SK-N-MC (cell line): ENCODE measurements around the gene CSMD2.
"Not testable (repeated sequence)": the region's sequence is repeated elsewhere in the genome, so short reads cannot be mapped to it uniquely, and the experiment has no call there.

Experiments used
- DNase-seq: peaks from one replicate; pipeline ENCODE4 v3.0.0-alpha.2; 2011; ENCODE audit warnings: low read depth, low spot score
- H3K27ac ChIP-seq: fragments of 200-600 bp; sonication (generic); 2 replicates; pipeline ENCODE4 v1.5.1; 2016; ENCODE audit warnings: mixed run types
- H3K36me3 ChIP-seq: fragments of 200-600 bp; sonication (generic); 2 replicates; pipeline ENCODE4 v1.6.1; 2017; ENCODE audit warnings: antibody characterized with exemption, low read length, mixed read lengths; ENCODE audit not compliant: insufficient read depth
- H3K4me3 ChIP-seq: fragments of 200-600 bp; sonication (generic); 2 replicates; pipeline ENCODE4 v1.5.1; 2016
- H3K9ac ChIP-seq: fragments of 200-600 bp; sonication (generic); 2 replicates; pipeline ENCODE4 v1.8.0; 2017; ENCODE audit warnings: mixed run types, mixed read lengths; ENCODE audit not compliant: insufficient read length
- H3K9me3 ChIP-seq: fragments of 200-600 bp; sonication (generic); 2 replicates; pipeline ENCODE4 v1.6.1; 2017; ENCODE audit warnings: low read depth, mild to moderate bottlenecking, antibody characterized with exemption, low read length, moderate library complexity, mixed read lengths
- EZH2 ChIP-seq: fragments of 200-600 bp; sonication (generic); IDR thresholded peaks from one replicate; pipeline ENCODE4 v1.6.1; 2017; ENCODE audit warnings: antibody characterized with exemption
- FOXP2 ChIP-seq: optimal IDR thresholded peaks from 2 replicates; pipeline ENCODE3; 2011; ENCODE audit warnings: mild to moderate bottlenecking, moderate library complexity; ENCODE audit not compliant: insufficient read depth; ENCODE audit errors: extremely low read length, control extremely low read depth
- POLR2AphosphoS5 ChIP-seq: IDR thresholded peaks from 2 replicates; pipeline ENCODE4 v1.6.1; 2012; ENCODE audit warnings: mild to moderate bottlenecking, low read depth, low read length, borderline replicate concordance

The CSMD2 gene

GRCh38 chr1:34125721-34126380 is 39.2 kb downstream of the CSMD2 start:
- no peak for DNase-seq
- Histone ChIP-seq H3K36me3 (no peaks in the 10 kb centered on the region), H3K27ac (no peak overlapping the region), H3K9me3 (no peaks in the 10 kb centered on the region), H3K9ac (no peak overlapping the region), H3K4me3 (no peak overlapping the region)
- TF ChIP-seq FOXP2 (no peak), POLR2AphosphoS5 (no peak), EZH2 (no peak)

- Histone ChIP-seq H3K9me3 (no peaks in the 10 kb centered on the region), H3K36me3 (no peaks in the 10 kb centered on the region), H3K9ac (no peak overlapping the region), H3K27ac (no peak overlapping the region), H3K4me3 (no peak overlapping the region)
- no peak for DNase-seq
- no peak for TF ChIP-seq EZH2
- no peak for TF ChIP-seq POLR2AphosphoS5
- no peak for TF ChIP-seq FOXP2
Observed at GRCh38 chr1:34122080-34122932, 42.7 kb downstream of the CSMD2 start.

- TF ChIP-seq EZH2 (no peak), POLR2AphosphoS5 (no peak), FOXP2 (no peak)
- Histone ChIP-seq H3K27ac (no peak overlapping the region), H3K9ac (no peak overlapping the region), H3K36me3 (no peaks in the 10 kb centered on the region), H3K4me3 (no peak overlapping the region), H3K9me3 (no peaks in the 10 kb centered on the region)
- DNase-seq, result no peak
Observed at GRCh38 chr1:34115233-34115632, 49.8 kb downstream of the CSMD2 start.

- no peak for DNase-seq
- Histone ChIP-seq H3K36me3 (no peaks in the 10 kb centered on the region), H3K9ac (no peak overlapping the region), H3K4me3 (no peak overlapping the region), H3K27ac (no peak overlapping the region), H3K9me3 (no peaks in the 10 kb centered on the region)
- TF ChIP-seq FOXP2, result no peak
- no peak for TF ChIP-seq POLR2AphosphoS5
- TF ChIP-seq EZH2, result no peak
Observed at GRCh38 chr1:34113887-34114286, 51.1 kb downstream of the CSMD2 start.

GRCh38 chr1:34113362-34113761 is 51.7 kb downstream of the CSMD2 start:
- Histone ChIP-seq H3K4me3 (no peak overlapping the region), H3K36me3 (no peaks in the 10 kb centered on the region), H3K9me3 (no peaks in the 10 kb centered on the region), H3K27ac (no peak overlapping the region), H3K9ac (no peak overlapping the region)
- no peak for TF ChIP-seq EZH2
- TF ChIP-seq FOXP2, result no peak
- no peak for TF ChIP-seq POLR2AphosphoS5
- DNase-seq, result no peak

- Histone ChIP-seq H3K27ac (no peak overlapping the region), H3K9me3 (no peaks in the 10 kb centered on the region), H3K9ac (no peak overlapping the region), H3K4me3 (no peak overlapping the region), H3K36me3 (no peaks in the 10 kb centered on the region)
- DNase-seq, result no peak
- TF ChIP-seq FOXP2 (no peak), EZH2 (no peak), POLR2AphosphoS5 (no peak)
Observed at GRCh38 chr1:34108711-34109110, 56.3 kb downstream of the CSMD2 start.

- TF ChIP-seq POLR2AphosphoS5 (no peak), FOXP2 (no peak), EZH2 (no peak)
- DNase-seq, result no peak
- H3K4me3 ChIP-seq, result no peak overlapping the region
- no peak overlapping the region for H3K9ac ChIP-seq
- no peaks in the 10 kb centered on the region for H3K9me3 ChIP-seq
- no peaks in the 10 kb centered on the region for H3K36me3 ChIP-seq
- no peak overlapping the region for H3K27ac ChIP-seq
Observed at GRCh38 chr1:34108269-34108668, 56.8 kb downstream of the CSMD2 start.

- Histone ChIP-seq H3K27ac (no peak overlapping the region), H3K9me3 (no peaks in the 10 kb centered on the region), H3K9ac (no peak overlapping the region), H3K4me3 (no peak overlapping the region), H3K36me3 (no peaks in the 10 kb centered on the region)
- no peak for DNase-seq
- TF ChIP-seq FOXP2 (no peak), POLR2AphosphoS5 (no peak), EZH2 (no peak)
Observed at GRCh38 chr1:34101151-34101550, 63.9 kb downstream of the CSMD2 start.

- H3K27ac ChIP-seq, result no peak overlapping the region
- no peaks in the 10 kb centered on the region for H3K9me3 ChIP-seq
- no peaks in the 10 kb centered on the region for H3K36me3 ChIP-seq
- no peak overlapping the region for H3K4me3 ChIP-seq
- H3K9ac ChIP-seq, result no peak overlapping the region
- TF ChIP-seq EZH2 (no peak), FOXP2 (no peak), POLR2AphosphoS5 (no peak)
- DNase-seq, result no peak
Observed at GRCh38 chr1:34100332-34100731, 64.7 kb downstream of the CSMD2 start.

- not testable (repeated sequence) for H3K4me3 ChIP-seq, DNase-seq, H3K36me3 ChIP-seq, H3K27ac ChIP-seq, H3K9me3 ChIP-seq, H3K9ac ChIP-seq
Observed at GRCh38 chr1:34092399-34092798, 72.6 kb downstream of the CSMD2 start.
